ENCODE measurements around the gene ELMO3. TPM values are rescaled to one million over a fixed set of nuclear protein-coding genes. Genes with fewer than 3 reads are reported as not detected.
A peak's percentile ranks its signal among the peaks of the same experiment; 100 is the strongest.

The ELMO3 gene
- total and polyA plus RNA-seq, 2 donors (not counting 3 experiments of a cell fraction or from before 2014, with no cell fraction given): 3.9 to 5.7 TPM

DNA sequence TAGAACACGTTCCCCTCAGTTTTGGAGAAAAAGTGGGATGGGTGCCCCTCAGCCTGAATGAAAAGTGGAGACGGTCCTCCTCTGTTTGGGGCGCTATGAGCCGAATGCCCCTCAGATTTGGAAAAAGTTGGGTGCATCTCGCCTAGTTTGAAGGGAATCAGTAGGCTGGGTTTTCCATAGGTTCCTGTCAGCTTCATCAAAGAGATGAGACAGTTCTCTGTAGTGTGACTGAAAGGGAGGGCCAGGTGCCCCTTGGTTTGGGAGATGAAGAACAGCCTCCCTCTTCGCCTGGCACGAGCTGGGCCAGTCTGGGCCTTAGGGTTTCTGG lies 49.1 kb downstream of the ELMO3 start:
- no peak for DNase-seq (ENCODE audit: low read depth, low spot score)
- dilution Hi-C loops (cut with MboI; ENCODE audit: extremely low pct_ligation_motif_present, low sequenced_read_pairs): no loop called here

More for the DNA sequence above, 49.1 kb downstream of the ELMO3 start:
- H2AFZ ChIP-seq (ENCODE audit: low read depth, low read length): peak overlapping the region; percentile 84
- peaks cover 0 to 3% of the 10 kb centered on the region in 2 experiments for H3K27me3 ChIP-seq (ENCODE audit: control insufficient read depth in 2 of 2, insufficient read depth in 2 of 2, low read length in 2 of 2)
- H3K79me2 ChIP-seq (ENCODE audit: control insufficient read depth, insufficient read depth, low read length): peaks cover 24% of the 10 kb centered on the region
- H3K4me2 ChIP-seq (ENCODE audit: insufficient read depth, low read length): peak overlapping the region; percentile 73
- peak overlapping the region; percentile 46 to 60 (median 55) for H3K4me3 ChIP-seq (replicated peaks in 1 of 3; ENCODE audit: insufficient read depth in 1 of 3, low read depth in 1 of 3, low read length in 3 of 3)
- no peaks in the 10 kb centered on the region for H3K9me1 ChIP-seq (replicated peaks; ENCODE audit: control insufficient read depth, extremely low read depth, insufficient read depth, low read length)
- BruUV-seq (replicated peaks): no TSS peak
- H3K9ac ChIP-seq (replicated peaks; ENCODE audit: extremely low read depth, insufficient read depth, low read length): peak overlapping the region; percentile 58
- FAIRE-seq: no peak
- no peaks in the 10 kb centered on the region for H4K20me1 ChIP-seq (replicated peaks; ENCODE audit: control insufficient read depth, extremely low read depth, insufficient read depth, low read length)
- POLR2A ChIA-PET: interaction anchor here (0.7 to 2.7 kb wide), 7 partner anchors 10 to 166 kb away, joined by 3 to 10 read pairs (median 6); partner anchors contain the start of gene TMEM208
- peaks cover 42% of the 10 kb centered on the region for H3K4me1 ChIP-seq (ENCODE audit: control insufficient read depth, extremely low read depth, insufficient read depth, low read length)
- no peaks in the 10 kb centered on the region for H3K9me3 ChIP-seq (replicated peaks; ENCODE audit: control insufficient read depth, insufficient read depth, low read length)
- TF ChIP-seq POLR2AphosphoS5 (IDR thresholded peaks at IDR 0.05; ENCODE audit: insufficient read depth, low read depth, low read length): no peak
- TF ChIP-seq EZH2 (IDR thresholded peaks at IDR 0.05; ENCODE audit: borderline replicate concordance, low read depth, low read length, severe bottlenecking): no peak
- no peak for TF ChIP-seq POLR2A (IDR thresholded peaks at IDR 0.05; ENCODE audit: low read depth, low read length)
- TF ChIP-seq MAX (IDR thresholded peaks at IDR 0.05; ENCODE audit: insufficient read depth, insufficient read length): no peak
- no peak for TF ChIP-seq MYC (IDR thresholded peaks at IDR 0.05; ENCODE audit: low read depth, low read length)
- no peak for TF ChIP-seq JUN (IDR thresholded peaks at IDR 0.05; ENCODE audit: borderline replicate concordance, insufficient read depth, insufficient read length, low read depth)
- TF ChIP-seq FOS (IDR thresholded peaks at IDR 0.05; ENCODE audit: borderline replicate concordance, insufficient read depth, low read length): no peak
- TF ChIP-seq GATA2 (IDR thresholded peaks at IDR 0.05; ENCODE audit: insufficient read depth, insufficient read length, low read depth, low read length): no peak
- TF ChIP-seq, protein P1, sequence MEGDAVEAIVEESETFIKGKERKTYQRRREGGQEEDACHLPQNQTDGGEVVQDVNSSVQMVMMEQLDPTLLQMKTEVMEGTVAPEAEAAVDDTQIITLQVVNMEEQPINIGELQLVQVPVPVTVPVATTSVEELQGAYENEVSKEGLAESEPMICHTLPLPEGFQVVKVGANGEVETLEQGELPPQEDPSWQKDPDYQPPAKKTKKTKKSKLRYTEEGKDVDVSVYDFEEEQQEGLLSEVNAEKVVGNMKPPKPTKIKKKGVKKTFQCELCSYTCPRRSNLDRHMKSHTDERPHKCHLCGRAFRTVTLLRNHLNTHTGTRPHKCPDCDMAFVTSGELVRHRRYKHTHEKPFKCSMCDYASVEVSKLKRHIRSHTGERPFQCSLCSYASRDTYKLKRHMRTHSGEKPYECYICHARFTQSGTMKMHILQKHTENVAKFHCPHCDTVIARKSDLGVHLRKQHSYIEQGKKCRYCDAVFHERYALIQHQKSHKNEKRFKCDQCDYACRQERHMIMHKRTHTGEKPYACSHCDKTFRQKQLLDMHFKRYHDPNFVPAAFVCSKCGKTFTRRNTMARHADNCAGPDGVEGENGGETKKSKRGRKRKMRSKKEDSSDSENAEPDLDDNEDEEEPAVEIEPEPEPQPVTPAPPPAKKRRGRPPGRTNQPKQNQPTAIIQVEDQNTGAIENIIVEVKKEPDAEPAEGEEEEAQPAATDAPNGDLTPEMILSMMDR (IDR thresholded peaks at IDR 0.05; ENCODE audit: extremely low read depth in 1 of 2, insufficient read depth in 1 of 2, low read depth in 1 of 2, low read length in 2 of 2): no peak
- intact Hi-C loops (cut with micrococcal nuclease): no loop called here
- CTCF ChIA-PET: interaction anchor here (0.7 to 3.2 kb wide), 12 partner anchors 10 to 273 kb away, joined by 3 to 18 read pairs (median 6); no protein-coding TSS in a partner anchor
- no peaks in the 10 kb centered on the region for H3K36me3 ChIP-seq (ENCODE audit: control insufficient read depth in 2 of 2, extremely low read depth in 1 of 2, insufficient read depth in 2 of 2, low read length in 2 of 2)
- H3K27ac ChIP-seq (ENCODE audit: insufficient read depth, low read depth, low read length): no peak overlapping the region

All from endothelial cell of umbilical vein (primary cell).